ENCODE results near the gene CCDC88A. TPM values are rescaled to one million over a fixed set of nuclear protein-coding genes. Genes with fewer than 3 reads are reported as not detected.

CCDC88A gene
- total and polyA plus RNA-seq, 2 donors (not counting 1 experiment from before 2014, with no cell fraction given), result 2.7 to 26.0 TPM

DNA sequence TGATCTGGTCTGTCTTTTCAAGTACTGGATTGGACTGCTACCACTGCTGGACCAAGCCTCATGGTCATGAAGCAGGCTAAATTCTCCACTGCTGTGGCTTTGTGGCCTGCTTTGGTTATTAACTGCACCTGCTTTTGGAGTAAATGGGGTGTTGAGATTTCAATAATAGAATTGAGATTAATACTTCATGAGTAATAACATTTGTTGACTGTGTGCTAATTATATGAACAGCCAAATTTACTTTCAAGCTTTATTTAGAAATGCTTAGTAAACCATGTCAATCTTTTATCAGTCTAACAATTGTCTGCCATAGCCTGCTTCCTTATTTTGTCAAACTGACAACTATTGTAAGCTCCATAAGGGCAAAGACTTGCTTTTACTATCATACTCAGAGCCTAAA, 123.3 kb downstream of the CCDC88A start:
- Histone ChIP-seq H3K4me1 (ENCODE audit: control insufficient read depth in 2 of 2, insufficient read depth in 2 of 2, low read length in 2 of 2) (no peaks in the 10 kb centered on the region), H3K79me2 (ENCODE audit: control insufficient read depth, insufficient read depth, low read length) (no peaks in the 10 kb centered on the region), H3K9ac (ENCODE audit: low read length) (no peak overlapping the region), H3K27ac (ENCODE audit: low read length in 2 of 2) (no peak overlapping the region), H3K36me3 (replicated peaks in 1 of 2; ENCODE audit: control extremely low read depth in 1 of 2, control insufficient read depth in 1 of 2, extremely low read depth in 1 of 2, insufficient read depth in 2 of 2, low read length in 1 of 2) (no peaks in the 10 kb centered on the region), H2AFZ (ENCODE audit: insufficient read depth, low read depth, low read length, poor library complexity, severe bottlenecking) (no peak overlapping the region), H3K9me3 (ENCODE audit: control extremely low read depth in 1 of 3, control insufficient read depth in 2 of 3, insufficient read depth in 1 of 3, low read length in 2 of 3) (no peaks in the 10 kb centered on the region), H3K4me2 (replicated peaks; ENCODE audit: low read depth, low read length, poor library complexity, severe bottlenecking) (no peak overlapping the region), H3K4me3 (ENCODE audit: control extremely low read depth in 1 of 5, extremely low read depth in 1 of 5, insufficient read depth in 1 of 5, low read depth in 2 of 5, low read length in 4 of 5) (no peak overlapping the region), H3K27me3 (replicated peaks in 1 of 4; ENCODE audit: control extremely low read depth in 1 of 4, control insufficient read depth in 3 of 4, insufficient read depth in 4 of 4, low read length in 3 of 4) (no peaks in the 10 kb centered on the region), H4K20me1 (ENCODE audit: control insufficient read depth, insufficient read depth, low read length, poor library complexity, severe bottlenecking) (no peaks in the 10 kb centered on the region)
- peaks cover 3% of the 10 kb centered on the region for H3K4me1 Mint-ChIP-seq
- H3K4me3 Mint-ChIP-seq, result no peak overlapping the region
- intact Hi-C loops (cut with micrococcal nuclease), result no loop called here
- DNase-seq, result no peak
- TF ChIP-seq, protein P1, sequence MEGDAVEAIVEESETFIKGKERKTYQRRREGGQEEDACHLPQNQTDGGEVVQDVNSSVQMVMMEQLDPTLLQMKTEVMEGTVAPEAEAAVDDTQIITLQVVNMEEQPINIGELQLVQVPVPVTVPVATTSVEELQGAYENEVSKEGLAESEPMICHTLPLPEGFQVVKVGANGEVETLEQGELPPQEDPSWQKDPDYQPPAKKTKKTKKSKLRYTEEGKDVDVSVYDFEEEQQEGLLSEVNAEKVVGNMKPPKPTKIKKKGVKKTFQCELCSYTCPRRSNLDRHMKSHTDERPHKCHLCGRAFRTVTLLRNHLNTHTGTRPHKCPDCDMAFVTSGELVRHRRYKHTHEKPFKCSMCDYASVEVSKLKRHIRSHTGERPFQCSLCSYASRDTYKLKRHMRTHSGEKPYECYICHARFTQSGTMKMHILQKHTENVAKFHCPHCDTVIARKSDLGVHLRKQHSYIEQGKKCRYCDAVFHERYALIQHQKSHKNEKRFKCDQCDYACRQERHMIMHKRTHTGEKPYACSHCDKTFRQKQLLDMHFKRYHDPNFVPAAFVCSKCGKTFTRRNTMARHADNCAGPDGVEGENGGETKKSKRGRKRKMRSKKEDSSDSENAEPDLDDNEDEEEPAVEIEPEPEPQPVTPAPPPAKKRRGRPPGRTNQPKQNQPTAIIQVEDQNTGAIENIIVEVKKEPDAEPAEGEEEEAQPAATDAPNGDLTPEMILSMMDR (IDR thresholded peaks at IDR 0.05), result no peak
- no peak for TF ChIP-seq EZH2 (IDR thresholded peaks at IDR 0.05; ENCODE audit: borderline replicate concordance, insufficient read depth, low read depth, low read length, poor library complexity, severe bottlenecking)
- CTCF ChIA-PET, result no interaction called here
- ATAC-seq (ENCODE audit: low read depth), result no peak
- H3K27me3 Mint-ChIP-seq, result no peaks in the 10 kb centered on the region
- no peaks in the 10 kb centered on the region for H3K9me3 Mint-ChIP-seq (ENCODE audit: insufficient read depth)
- POLR2A ChIA-PET, result no interaction called here
- H3K27ac Mint-ChIP-seq, result no peak overlapping the region

GRCh38 chr2:55283083-55283482, 136.6 kb downstream of the CCDC88A start:
- no peak for ATAC-seq (ENCODE audit: low read depth)
- H3K9ac ChIP-seq (ENCODE audit: low read length), result peak overlapping the region; percentile 75
- Mint-ChIP-seq H3K27ac (peak overlapping the region; percentile 3), H3K4me3 (peak overlapping the region; percentile 93), H3K4me1 (peaks cover 24% of the 10 kb centered on the region), H3K9me3 (ENCODE audit: insufficient read depth) (no peaks in the 10 kb centered on the region), H3K27me3 (no peaks in the 10 kb centered on the region)
- intact Hi-C loops (cut with micrococcal nuclease), result loop anchor here (2.0 to 5.0 kb wide), 5 partner anchors 60 to 952 kb away; partner anchors contain the start of genes CFAP36 and EML6
- H3K79me2 ChIP-seq (ENCODE audit: control insufficient read depth, insufficient read depth, low read length), result peaks cover 7% of the 10 kb centered on the region
- no peak for DNase-seq
- no peak for TF ChIP-seq EZH2 (IDR thresholded peaks at IDR 0.05; ENCODE audit: borderline replicate concordance, insufficient read depth, low read depth, low read length, poor library complexity, severe bottlenecking)
- TF ChIP-seq, protein P1 (IDR thresholded peaks at IDR 0.05), result no peak
- no peak overlapping the region for H3K27ac ChIP-seq (ENCODE audit: low read length in 2 of 2)
- H2AFZ ChIP-seq (ENCODE audit: insufficient read depth, low read depth, low read length, poor library complexity, severe bottlenecking), result no peak overlapping the region
- peak overlapping the region in 2 of 5 experiments; percentile 87 to 90 for H3K4me3 ChIP-seq (ENCODE audit: control extremely low read depth in 1 of 5, extremely low read depth in 1 of 5, insufficient read depth in 1 of 5, low read depth in 2 of 5, low read length in 4 of 5)
- no peaks in the 10 kb centered on the region for H3K27me3 ChIP-seq (replicated peaks in 1 of 4; ENCODE audit: control extremely low read depth in 1 of 4, control insufficient read depth in 3 of 4, insufficient read depth in 4 of 4, low read length in 3 of 4)
- ChIA-PET POLR2A (no interaction called here), CTCF (no interaction called here)
- H3K4me2 ChIP-seq (replicated peaks; ENCODE audit: low read depth, low read length, poor library complexity, severe bottlenecking), result peak overlapping the region; percentile 73
- WGBS (ENCODE audit: insufficient coverage), result 95% methylated on average over 12 of the region's 12 CpGs
- no peaks in the 10 kb centered on the region for H4K20me1 ChIP-seq (ENCODE audit: control insufficient read depth, insufficient read depth, low read length, poor library complexity, severe bottlenecking)
- H3K4me1 ChIP-seq (ENCODE audit: control insufficient read depth in 2 of 2, insufficient read depth in 2 of 2, low read length in 2 of 2), result peaks cover 11 to 18% of the 10 kb centered on the region in 2 donors
- no peaks in the 10 kb centered on the region for H3K9me3 ChIP-seq (ENCODE audit: control extremely low read depth in 1 of 3, control insufficient read depth in 2 of 3, insufficient read depth in 1 of 3, low read length in 2 of 3)
- no peaks in the 10 kb centered on the region for H3K36me3 ChIP-seq (replicated peaks in 1 of 2; ENCODE audit: control extremely low read depth in 1 of 2, control insufficient read depth in 1 of 2, extremely low read depth in 1 of 2, insufficient read depth in 2 of 2, low read length in 1 of 2)

All from B cell (primary cell).